DMS114 treated with DMSO at 0.1 percent for 48 hours (cell line): ENCODE data around the gene NETO1.

Experiments
- DNase-seq: peaks from one replicate; lab custom pipeline; 2025; ENCODE audit not compliant: unreplicated experiment; lab: John Stamatoyannopoulos, UW

Gene NETO1, protein sequence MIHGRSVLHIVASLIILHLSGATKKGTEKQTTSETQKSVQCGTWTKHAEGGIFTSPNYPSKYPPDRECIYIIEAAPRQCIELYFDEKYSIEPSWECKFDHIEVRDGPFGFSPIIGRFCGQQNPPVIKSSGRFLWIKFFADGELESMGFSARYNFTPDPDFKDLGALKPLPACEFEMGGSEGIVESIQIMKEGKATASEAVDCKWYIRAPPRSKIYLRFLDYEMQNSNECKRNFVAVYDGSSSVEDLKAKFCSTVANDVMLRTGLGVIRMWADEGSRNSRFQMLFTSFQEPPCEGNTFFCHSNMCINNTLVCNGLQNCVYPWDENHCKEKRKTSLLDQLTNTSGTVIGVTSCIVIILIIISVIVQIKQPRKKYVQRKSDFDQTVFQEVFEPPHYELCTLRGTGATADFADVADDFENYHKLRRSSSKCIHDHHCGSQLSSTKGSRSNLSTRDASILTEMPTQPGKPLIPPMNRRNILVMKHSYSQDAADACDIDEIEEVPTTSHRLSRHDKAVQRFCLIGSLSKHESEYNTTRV

DNA sequence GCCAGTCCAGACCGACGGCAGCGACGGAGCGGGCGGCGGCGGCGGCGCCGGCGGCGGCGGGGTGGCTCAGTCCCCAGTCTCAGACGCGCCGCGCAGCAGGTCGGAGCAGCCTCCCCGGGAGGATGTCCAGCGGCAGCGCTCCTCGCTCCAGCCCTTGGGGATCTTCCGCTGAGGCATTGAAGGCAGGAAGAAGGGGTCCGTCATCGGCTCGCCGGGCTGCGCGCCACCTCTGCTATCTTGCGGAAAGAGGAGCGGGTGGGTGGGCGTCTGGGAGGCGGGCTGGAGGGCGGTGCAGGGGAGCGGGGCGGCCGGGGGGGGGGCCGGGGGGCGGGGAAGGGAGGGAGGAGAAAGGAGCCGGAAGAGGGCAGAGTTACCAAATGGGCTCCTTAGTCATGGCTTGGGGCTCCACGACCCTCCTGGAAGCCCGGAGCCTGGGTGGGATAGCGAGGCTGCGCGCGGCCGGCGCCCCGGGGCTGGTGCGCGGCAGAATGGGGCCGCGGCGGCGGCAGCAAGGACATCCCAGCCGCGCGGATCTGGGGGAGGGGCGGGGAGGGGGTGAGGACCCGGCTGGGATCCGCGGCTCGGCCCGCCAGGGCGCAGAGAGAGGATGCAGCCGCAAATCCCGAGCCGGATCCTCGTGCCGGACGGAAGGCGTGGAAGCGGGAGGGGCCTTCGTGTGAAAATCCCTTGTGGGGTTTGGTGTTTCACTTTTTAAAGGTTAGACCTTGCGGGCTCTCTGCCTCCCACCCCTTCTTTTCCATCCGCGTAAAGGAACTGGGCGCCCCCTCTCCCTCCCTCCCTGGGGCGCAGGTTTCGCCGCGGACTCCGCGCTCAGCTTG is at the start of gene NETO1:
Gene NETO1, minus strand, starts transcription at position 242 of the 839 bp plus-strand sequence. CDS start 696 bp downstream, outside the sequence.
- DNase-seq: no peak

DNA sequence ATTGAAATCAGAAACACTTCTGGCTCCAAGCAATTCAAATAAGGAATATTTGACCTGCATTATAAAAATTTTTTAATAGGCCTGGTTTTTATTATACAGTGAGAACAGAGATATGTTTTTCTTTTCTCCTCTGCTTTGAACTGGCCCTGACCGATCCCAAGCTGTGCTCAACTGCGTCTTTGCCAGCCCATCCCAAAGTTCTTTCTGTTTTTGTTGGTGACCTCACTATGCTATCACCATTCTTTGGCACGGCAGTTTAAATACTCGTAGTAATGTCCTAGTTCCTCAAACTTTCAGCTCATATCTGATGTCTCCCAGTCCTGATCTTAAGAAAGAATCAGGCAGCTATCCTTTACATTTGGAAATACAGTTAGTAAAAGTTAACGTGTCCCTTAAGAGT is 42.3 kb upstream of the NETO1 start:
- no peak for DNase-seq

DNA sequence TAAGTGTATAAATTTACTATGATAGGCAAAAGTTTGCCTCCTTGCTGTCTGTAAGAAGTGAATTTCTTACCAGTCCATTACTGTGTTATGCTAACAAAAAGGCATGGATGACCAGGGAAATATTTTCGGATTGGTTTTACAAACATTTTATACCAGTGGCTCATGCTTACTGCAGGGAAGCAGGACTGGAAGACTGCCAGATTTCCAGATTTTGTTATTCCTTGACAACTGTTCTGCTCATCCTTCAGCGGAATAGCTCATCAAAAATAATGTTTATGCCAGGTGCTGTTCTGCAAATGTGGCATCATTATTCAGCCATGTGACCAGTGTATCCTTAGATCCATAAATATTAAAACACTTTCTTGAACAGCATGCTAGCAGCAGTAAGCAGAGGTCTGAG is 40.4 kb upstream of the NETO1 start:
- DNase-seq: no peak

DNA sequence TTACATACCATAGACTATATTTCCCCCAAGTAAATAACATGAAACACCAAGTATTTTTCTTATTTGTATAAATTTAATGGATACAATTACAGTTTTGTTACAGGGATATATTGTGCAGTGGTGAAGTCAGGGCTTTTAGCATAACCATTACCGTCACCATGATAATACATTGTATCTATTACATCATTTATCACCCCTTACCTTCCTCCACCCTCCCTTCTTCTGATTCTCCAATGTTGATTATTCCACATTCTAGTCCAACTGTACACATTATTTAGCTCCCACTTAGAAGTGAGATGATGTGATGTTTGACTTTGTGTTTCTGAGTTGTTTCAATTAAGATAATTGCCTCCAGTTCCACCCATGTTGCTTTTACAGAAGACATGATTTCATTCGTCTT is 35.2 kb upstream of the NETO1 start:
- DNase-seq: no peak

DNA sequence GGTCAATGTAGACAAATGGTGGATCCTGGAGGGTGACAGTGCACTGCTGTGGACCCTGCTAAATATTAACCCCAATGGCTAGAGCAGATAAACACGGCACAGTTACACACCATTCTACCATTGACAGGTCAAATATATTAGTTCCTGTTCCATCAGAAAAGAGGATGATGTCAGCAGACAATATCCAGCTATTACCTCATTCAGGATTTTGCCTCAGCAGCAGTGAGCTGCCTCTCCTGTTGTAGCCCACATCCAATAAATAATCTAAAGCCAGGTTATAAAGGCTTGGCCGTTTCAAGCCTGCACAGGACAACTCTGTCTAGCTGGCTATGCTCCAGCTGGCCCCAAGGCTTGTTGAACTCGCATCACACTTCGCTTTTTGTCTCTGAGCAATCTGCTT is 31.6 kb upstream of the NETO1 start:
- no peak for DNase-seq

DNA sequence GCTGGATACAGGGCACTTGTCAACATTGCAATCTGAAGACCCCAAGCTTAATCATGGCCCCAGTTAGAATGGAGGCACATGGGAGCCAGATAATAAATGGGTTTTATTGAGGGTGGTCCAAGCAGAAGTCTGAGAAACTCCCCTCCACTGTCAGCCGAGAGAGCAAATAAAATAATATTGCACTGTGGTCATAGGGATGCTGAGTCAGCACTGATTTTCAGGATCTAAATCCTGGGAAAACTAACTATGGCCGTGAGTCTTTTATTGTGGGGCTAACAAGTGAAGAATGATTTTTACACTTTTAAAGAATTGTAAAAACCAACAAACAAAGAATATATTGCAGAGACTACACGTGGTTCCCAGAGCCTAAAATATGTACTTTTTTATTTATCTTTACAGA is 31.1 kb upstream of the NETO1 start:
- DNase-seq: no peak

DNA sequence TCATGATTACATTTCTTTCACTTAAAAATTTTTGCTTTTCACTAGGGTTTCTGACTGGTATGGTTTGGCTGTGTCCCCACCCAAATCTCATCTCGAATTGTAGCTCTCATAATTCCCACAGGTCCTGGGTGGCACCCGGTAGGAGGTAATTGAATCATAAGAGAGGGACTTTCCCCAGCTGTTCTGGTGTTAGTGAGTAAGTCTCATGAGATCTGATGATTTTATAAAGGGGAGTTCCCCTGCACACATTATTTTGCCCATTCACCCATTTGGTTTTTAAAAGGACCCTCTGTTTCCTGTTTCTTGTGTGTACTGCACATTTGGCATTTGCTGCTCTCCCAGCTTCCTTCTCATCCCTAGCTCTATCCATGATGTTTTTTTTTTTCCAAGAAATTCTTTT is 27.8 kb upstream of the NETO1 start:
- DNase-seq: no peak

DNA sequence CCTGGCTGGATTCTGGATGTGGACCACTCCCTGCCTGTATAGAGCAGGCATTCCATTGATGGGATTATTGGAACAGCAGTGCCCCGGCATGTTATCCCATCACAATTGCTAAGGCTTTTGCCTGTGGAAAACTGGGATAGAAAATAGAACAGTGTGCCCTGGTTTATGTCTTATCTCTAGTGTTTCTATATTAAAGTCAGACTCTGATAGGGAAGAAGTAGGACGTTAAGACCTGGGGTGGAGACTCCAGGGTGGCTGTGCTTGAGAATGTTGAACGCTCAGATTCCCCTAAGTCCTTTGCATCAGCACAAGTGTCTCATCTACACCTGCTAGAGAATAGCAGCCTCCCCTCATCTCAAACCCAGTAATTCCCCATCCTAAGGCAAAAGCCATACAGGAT is 10.8 kb upstream of the NETO1 start:
- DNase-seq: no peak

DNA sequence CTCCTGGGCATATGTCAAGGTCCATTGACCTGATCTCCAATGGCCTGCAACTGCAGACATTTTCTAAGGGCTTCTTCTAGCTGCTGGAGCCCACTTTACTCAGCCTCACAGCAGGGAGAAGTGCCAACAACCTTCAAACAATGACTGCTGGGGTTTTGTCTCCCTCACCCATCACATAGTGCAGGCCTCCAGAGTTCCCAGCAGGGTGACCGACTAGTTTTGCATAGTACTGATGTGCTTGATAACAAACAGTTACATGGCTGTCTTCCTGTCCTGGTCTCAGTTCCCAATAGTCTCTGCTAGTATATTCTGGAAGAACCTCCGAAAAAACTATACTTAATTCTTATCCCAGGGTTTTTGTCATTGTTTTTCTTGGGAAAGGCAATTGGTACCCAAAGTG is 10.4 kb upstream of the NETO1 start:
- DNase-seq: no peak

DNA sequence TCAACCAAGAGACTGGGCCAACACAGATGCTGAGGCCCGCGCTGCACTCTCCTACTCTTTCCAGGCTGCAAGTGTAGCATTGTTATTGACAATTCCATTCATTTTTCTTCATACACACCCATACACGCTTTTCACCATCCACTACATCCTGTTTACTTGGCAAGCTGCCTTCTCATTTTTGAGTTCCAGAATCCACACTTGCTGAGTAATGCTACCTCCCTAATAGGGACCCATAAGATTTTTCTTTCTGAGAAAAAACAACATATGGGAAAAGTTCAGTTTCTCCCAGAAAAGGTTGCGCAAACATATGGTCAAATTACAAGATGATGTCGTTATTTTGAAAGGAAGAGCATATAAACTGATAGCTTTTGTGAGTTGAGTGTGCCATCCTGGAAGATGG is 3.3 kb upstream of the NETO1 start:
- no peak for DNase-seq

DNA sequence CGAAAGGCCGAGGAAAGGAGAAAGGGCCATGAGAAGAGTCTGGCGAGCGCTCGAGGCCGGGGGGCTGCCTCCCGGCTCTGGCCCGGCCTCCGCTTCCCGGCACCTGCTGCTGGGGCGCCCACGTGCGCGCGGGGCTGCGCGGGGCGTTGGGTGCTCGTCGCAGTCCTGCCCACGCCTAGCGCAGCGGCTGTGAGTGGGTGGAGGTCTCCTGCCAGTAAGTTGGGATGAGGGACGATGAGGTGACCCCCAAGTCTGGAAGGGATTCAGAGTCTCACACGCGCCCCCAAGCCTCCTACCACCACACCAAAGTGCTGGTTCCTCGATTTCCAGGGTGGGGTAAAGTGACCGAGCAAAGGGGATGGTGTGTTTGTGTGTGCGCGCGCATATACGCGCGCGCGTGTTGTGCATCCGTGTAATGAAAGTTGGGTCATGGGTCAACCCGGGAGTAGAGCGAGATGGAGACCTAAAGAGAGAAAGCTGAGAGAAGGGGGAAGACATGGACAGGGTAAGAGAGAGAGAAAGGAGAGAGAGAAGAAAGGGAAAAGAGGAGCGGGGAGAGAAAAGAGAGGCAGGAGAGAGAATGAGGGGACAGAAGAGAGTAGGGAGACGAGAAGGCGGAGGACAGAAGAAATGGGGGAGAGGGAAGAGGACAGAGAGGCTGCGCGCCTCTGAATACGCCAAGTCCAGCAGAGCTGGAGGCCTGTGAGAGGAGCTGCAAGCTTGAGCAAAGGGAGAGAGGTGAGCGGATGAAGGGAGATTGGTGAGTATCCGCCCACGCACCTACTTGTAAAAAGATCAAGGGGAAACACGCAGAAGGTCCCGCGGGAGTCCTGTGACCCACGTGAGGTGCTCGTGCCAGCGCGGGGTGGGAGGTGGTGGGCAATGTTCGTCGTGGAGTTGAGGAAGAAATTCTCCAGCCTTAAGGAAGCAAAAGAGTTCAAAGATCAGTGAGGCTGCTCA is 1.7 kb upstream of the NETO1 start:
- no peak for DNase-seq

DNA sequence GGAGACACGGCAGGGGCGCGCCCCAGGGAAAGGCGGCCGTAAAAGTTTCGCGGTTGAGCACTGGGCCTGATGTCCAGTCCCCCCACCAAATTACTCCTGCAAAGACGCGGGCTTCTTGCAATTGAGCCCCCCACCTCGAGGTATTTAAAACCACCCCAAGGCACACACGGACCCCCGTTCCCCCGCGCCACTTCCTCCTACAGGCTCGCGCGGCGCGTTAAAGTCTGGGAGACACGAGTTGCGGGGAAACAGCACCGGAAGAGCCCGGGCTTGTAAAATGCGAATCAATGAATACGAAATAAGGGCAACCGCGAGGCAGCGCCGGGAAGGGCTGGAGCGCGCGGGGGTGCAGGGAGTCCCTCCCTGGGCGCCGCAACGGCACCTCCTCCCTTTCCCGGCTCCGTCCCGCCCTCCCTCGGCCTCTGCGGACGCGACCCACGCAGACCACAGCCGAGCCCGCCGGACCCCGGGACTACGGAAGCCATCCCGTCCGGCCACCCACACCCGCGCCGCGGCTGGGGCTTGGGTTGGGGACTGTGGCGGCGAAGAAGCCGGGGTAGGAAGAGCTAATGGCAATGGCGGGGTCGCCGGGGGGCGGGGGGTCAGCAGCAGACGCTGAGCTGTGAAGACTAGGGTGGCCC is 918 bp upstream of the NETO1 start:
- no peak for DNase-seq

DNA sequence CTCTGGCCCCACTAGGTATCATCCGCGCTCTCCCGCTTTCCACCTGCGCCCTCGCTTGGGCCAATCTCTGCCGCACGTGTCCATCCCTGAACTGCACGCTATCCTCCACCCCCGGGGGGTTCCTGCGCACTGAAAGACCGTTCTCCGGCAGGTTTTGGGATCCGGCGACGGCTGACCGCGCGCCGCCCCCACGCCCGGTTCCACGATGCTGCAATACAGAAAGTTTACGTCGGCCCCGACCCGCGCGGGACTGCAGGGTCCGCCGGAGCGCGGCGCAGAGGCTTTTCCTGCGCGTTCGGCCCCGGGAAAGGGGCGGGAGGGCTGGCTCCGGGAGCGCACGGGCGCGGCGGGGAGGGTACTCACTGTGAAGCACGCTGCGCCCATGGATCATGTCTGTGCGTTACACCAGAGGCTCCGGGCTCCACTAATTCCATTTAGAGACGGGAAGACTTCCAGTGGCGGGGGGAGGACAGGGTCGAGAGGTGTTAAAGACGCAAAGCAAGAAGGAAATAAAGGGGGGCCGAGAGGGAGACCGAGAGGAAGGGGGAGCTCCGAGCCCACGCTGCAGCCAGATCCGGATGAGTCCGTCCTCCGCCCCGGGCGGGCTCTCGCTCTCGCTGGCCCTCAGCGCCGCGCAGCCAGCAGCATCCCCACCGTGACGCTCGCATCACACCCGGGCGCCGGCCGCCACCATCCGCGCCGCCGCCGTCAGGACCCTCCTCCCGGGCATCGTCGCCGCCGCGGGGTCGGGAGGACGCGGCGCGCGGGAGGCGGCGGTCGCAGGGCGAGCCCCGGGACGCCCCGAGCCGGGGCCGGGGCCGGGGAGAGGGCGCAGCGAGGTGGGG is 664 bp downstream of the NETO1 start:
- DNase-seq: peak; percentile 6

DNA sequence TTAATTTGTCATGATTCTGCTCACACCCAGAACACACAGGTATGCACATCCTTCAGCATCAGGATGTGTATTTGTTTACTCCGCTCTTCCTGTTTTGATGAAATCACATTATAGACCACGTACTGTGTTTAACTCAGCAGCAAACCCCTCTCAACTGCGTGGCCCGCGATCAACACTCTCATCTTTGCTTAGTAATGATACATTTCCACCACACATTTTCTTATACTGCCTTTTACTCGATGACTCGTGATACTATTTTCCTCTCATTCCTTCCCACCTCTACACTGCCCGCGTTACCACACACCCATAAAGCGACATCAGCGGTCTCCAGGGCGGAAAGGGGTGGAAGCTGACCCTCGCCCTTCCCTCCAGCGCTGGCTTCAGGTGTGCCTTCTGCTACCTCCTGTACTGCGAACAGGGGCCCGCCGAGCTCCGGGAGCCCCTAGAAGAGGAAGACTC is 1.3 kb downstream of the NETO1 start:
- no peak for DNase-seq

DNA sequence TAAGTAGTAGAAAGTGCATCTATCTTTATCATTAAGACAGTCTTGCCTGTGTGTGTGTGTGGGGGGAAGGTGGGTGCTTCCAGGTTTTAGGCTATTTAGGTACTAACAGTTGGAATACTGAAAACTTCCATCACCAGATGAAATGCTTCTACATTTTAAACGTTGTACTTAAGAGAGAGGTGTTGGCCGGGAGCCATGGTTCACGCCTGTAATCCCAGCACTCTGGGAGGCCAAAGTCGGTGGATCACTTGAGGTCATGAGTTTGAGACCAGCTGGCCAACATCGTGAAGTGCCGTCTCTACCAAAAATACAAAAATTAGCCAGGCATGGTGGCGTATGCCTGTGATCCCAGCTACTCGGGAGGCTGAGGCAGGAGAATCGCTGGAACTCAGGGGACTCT is 4.0 kb downstream of the NETO1 start:
- DNase-seq: no peak

DNA sequence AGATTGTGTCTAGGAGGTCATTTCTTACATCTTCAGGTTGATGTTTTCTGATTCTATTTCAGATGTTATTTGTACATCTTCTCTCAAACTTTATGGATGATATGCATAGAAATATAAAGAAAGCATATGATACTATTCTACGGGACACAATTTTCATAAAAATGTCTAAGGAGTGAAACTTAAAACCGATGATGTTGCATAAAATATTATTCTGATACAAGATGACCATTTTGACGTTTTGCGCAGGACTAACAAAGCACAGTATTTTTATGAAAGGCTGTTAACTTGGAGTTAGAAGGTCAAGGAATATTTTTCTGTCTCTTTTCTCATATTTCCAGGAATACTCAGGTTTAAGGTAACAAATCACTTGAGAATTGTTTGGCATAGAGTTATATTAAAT is 8.7 kb downstream of the NETO1 start:
- DNase-seq: no peak

DNA sequence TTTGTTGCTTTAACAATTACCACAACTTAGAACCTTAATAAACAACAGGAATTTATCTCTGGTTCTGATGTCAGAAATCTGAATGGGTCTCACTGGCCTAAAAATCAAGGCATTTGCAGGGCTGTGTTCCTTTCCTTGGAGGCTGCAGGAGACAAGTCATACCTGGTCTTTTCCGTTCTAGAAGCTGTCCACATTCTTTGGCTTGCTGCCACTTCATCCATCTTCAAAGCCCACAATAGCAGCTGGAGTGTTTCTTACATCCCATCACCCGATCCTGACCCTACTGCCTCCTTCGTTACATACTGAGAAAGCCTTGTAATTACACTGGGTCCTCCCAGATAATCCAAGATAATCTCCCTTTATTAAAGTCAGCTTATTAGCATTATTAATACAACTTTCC is 18.1 kb downstream of the NETO1 start:
- DNase-seq: no peak

DNA sequence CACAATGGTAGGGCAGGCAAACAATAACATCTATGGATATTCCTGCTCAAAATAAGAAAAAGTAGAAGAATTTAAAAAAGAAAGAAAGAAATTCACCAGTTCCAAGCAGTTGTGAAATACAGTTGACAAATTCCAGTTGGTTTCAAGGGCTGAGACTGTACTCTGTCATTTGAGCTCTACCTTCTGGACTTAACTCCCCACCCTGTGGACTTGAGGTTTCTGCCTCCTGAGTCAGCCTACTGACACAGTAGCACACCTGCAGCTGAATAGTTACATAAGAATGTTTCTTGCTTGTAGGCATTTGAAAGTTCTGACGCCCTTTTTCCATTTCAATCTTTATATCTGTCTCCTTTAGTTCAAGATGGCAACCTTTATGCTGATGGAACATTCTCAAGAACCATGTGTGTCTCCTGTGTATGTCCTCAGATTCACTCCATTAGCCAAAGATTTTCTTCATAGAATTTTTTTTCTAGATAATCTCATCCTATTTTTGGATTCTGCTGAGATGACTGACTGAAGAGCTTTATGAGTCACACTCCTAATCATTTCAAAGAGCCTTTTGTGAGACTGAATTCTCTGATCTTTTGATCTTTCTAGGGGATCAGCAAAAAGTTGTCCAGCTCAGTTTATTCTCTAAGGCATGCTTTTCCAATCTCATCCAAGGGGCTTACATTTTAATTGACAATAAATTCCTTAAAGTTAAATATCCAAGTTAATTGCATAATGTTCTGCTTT is 19.1 kb downstream of the NETO1 start:
- no peak for DNase-seq

DNA sequence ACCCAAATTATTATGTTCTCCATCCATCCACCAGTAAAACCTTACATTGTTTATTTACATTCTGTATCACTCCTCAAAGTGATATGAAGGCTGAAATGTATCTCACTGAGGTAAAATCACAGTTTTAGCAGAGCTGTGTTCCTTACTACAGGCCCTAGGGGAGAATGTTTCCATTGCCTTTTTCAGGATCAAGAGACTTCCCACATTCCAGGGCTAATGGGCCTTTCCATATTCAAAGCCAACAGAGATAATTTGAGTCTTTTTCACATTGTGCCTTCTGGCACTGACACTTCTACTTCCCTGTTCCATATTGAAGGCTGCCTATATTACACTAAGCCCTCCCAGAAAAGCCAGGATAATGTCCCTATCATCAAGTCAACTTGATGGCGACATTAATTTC is 20.0 kb downstream of the NETO1 start:
- no peak for DNase-seq
